CD1c-positive myeloid dendritic cell (primary cell): ENCODE data around the gene CYP4Z1.
"Not testable (repeated sequence)": the region's sequence is repeated elsewhere in the genome, so short reads cannot be mapped to it uniquely, and the experiment has no call there.

ENCODE experiments used
- DNase-seq: peaks from one replicate; pipeline ENCODE4 v3.0.0-alpha.2; 2016; ENCODE audit errors: extremely low spot score

CYP4Z1 gene, protein sequence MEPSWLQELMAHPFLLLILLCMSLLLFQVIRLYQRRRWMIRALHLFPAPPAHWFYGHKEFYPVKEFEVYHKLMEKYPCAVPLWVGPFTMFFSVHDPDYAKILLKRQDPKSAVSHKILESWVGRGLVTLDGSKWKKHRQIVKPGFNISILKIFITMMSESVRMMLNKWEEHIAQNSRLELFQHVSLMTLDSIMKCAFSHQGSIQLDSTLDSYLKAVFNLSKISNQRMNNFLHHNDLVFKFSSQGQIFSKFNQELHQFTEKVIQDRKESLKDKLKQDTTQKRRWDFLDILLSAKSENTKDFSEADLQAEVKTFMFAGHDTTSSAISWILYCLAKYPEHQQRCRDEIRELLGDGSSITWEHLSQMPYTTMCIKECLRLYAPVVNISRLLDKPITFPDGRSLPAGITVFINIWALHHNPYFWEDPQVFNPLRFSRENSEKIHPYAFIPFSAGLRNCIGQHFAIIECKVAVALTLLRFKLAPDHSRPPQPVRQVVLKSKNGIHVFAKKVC

DNA sequence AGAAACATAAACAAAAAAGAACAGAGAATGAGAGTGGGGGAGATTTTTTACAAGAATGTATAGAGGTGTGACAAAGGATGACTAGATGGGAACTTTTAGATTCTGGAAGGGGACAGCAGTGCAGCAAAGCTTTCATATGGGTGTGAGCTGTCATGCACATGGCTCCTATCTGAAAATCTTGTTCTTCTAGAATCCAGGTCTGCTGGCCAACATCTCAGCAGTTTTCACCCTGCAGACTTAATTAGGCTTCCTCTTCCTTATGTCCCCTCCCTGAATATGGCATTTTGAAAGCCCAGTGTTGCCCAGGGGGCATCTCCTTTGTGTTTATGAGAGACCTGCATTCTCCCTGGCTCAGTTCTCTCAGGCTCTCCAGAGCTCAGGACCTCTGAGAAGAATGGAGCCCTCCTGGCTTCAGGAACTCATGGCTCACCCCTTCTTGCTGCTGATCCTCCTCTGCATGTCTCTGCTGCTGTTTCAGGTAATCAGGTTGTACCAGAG is at the start of gene CYP4Z1:
CYP4Z1 (plus strand) TSS at position 135 of the 498 bp plus-strand sequence; CDS start at position 395, 260 bp downstream.
- DNase-seq: no peak

DNA sequence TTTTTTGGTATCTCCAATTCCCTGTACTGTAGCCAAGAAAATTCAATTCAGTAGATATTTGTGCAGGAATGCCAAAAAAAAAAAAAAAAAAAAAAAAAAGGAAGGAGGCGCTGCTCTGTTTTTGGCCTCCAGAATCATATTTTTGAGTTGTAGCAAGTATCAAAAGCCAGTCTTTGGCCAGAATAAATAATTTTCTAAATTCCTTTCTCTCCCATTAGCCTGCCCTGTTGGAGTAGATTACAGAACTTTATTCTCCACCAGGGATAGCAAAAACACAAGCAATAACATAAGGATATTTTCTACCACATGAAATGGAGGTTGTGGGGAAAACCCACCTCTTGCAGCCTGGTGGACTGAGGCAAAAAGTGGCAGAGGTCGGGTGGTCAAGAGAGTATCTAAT is 46.0 kb upstream of the CYP4Z1 start:
- DNase-seq: no peak

GRCh38 chr1:47023268-47024140 is 43.5 kb upstream of the CYP4Z1 start, which contains the start of gene CYP4X1:
Gene CYP4X1 (plus strand): TSS chr1:47023669. CDS start chr1:47023818, 149 bp downstream.
- no peak for DNase-seq

GRCh38 chr1:47024141-47024801 is 42.8 kb upstream of the CYP4Z1 start:
- no peak for DNase-seq

GRCh38 chr1:47030170-47030805 is 36.7 kb upstream of the CYP4Z1 start:
- no peak for DNase-seq

- DNase-seq: no peak
Observed at GRCh38 chr1:47031059-47031458, 36.0 kb upstream of the CYP4Z1 start.

- no peak for DNase-seq
Observed at GRCh38 chr1:47031585-47031984, 35.4 kb upstream of the CYP4Z1 start.

GRCh38 chr1:47036764-47037163 is 30.3 kb upstream of the CYP4Z1 start:
- no peak for DNase-seq

DNA sequence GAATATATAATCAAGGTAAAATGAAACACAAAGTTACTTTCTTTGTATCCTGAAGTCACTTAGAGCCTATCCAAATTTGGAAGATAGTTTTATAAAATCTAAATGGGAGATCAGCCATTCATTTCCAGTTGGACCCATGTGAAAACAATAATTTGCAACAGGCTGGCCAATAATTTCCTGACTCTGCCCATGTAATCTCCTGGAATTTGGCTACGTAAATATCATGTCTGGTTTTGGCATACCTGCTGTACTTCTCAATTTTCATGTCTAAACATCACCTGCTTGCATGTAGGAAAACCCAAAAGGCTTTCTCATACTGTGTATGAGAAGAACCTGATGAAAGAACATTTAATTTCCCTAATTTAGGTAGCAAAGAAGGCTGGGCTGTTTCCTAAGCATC is 7.7 kb upstream of the CYP4Z1 start:
- DNase-seq: no peak

DNA sequence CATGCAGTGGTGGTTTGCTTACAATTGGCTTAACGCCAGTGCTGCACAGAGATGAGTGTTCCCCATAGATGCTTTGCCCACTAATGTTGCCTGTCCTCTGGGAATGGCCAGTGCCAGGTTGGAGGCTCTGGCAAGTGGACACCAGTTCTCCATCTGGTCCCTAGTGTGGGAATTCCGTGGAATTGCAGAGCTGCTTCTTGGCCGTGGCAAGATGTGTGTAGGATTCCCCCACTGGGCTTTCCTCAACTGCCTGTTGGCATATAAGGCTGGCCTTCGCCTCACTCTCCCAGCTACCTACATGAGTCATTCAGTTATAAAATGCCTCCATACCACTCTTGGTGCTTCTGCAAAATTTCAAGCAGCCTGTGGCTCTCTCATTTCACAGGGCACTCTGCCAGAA is 2.0 kb downstream of the CYP4Z1 start:
- not testable (repeated sequence) for DNase-seq

DNA sequence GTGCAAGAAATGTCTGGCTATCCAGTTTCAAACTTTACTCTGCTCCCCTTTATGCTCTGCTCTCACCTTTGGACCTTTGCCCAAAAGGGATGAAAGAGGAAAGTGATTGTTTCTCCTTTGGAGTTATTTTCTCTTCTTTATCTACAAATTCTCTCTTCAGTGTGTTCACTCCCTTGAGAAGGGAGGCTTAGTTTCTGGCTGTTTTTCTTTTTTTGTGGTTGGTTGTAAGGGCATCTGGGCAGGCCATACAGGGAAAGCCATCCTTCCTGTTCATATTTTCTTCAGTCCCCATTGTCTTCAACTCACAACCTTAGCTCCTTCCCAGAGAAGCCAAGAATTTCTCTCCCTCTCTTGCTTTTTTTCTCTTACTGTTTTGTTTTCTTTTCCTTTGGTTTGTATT is 2.5 kb downstream of the CYP4Z1 start:
- not testable (repeated sequence) for DNase-seq

DNA sequence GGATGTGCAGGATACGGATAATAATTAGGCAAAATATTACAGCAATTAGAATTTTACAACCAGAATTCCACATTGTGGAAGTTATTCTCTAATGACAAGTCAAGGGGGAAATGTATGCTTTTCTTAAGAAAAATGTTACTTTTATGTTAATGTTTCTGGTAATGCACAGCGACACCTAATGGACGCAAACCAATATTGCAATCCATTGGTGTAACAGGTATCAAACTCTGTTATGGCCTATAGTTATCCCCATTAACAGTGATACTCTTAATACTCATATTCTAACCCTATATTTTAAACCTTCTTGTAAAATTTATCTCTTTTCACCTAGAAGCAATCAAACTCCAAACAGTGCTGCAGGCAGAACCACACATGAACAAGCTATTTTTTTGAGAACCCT is 22.3 kb downstream of the CYP4Z1 start:
- peak; percentile 33 for DNase-seq

DNA sequence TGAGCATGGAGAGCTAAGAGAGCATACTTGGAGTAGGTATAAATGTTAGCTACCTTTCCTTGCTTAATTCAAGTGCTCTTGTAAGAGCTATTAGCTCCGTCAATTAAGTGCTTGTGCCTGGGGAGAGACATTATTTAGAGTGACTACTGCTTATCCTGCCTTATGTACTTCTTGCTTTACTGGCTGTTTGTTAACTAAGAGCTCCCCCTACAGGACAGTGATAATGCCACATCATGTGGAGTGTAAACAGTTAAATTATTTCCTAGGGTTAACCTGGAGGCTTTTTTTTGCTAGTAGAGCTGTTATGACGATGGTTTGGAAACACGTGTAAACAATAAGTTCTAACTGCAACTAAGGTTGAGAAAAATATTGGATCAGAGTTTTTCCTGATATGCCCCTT is 24.4 kb downstream of the CYP4Z1 start:
- DNase-seq: not testable (repeated sequence)

GRCh38 chr1:47104816-47105215 is 37.8 kb downstream of the CYP4Z1 start:
- DNase-seq: no peak

DNA sequence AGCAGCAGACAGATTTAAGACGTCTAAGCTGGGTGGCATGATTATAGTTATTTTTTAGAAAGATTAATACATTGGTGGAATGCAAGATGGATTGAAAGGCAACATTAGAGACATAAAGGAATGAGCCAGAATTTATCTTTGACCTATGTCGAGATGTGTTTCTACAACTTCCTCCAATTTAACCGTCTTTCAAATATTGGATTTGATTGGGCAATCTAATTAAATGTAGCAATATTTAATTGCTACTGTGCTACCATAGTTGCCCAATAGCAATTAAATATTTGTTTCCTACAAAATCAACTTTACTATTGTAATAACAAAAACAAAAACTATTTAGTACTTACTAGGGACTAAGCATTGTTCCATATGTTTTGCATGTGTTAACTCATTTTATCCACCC is 39.8 kb downstream of the CYP4Z1 start:
- DNase-seq: no peak

GRCh38 chr1:47107851-47108574 is 41.0 kb downstream of the CYP4Z1 start:
- not testable (repeated sequence) for DNase-seq

- not testable (repeated sequence) for DNase-seq
Observed at GRCh38 chr1:47109482-47109881, 42.5 kb downstream of the CYP4Z1 start.

- DNase-seq: no peak
Observed at GRCh38 chr1:47113178-47113577, 46.1 kb downstream of the CYP4Z1 start.

- not testable (repeated sequence) for DNase-seq
Observed at GRCh38 chr1:47121039-47121438, 54.0 kb downstream of the CYP4Z1 start.

- not testable (repeated sequence) for DNase-seq
Observed at GRCh38 chr1:47124834-47125233, 57.8 kb downstream of the CYP4Z1 start.
